ENCODE measurements around the gene LHFPL3. TPM values are rescaled to one million over a fixed set of nuclear protein-coding genes. Genes with fewer than 3 reads are reported as not detected.

LHFPL3 gene
- total and polyA plus RNA-seq, 2 of the 13 experiments (the other 11 are each of a cell fraction or from before 2014, with no cell fraction given): not detected

DNA sequence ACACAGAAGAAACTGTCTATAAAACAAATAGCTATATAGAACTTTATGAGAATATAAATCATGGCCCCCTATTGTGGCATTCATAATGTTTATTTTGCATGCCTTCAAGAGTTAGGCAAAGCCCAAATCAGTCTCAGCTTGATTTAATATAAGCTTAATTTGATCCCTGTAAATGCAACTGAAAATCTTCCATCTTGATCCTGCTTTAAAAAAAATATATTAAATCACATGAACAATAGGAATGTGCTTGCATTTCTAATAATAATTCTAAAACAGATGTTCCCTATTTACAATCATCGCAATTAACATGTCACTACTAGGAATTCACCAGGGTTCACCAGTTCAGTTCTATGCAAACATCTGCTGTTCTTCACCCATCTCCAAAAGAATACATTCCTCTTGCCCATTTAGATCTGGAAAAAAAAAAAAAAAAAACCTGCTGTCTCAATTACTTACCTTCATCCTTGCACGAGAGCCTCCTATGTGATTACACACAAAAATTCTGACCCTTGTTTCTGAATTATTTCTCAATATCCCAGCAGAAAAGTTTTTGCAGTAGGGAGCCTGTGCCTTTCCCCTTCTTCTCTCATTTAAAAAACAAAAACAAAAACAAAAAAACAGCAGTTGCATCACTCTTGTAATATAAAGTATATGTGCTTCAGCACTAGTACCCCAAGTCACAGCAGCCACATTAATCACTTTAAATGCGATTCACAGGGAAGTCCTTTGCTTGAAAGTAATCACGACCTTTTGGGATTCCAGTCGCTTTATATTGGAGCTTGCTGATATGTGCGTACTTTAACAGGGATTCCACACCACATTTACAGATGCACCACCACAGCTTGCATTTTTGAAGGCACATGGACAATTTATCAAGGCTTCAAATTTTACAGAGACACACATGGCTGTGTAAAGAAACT is 490.8 kb downstream of the LHFPL3 start:
- BruUV-seq (replicated peaks): no TSS peak
- Histone ChIP-seq H3K4me3 (replicated peaks in 1 of 3; ENCODE audit: insufficient read depth in 1 of 3, low read depth in 2 of 3, low read length in 3 of 3) (no peak overlapping the region), H3K36me3 (replicated peaks in 1 of 2; ENCODE audit: control insufficient read depth in 1 of 2, insufficient read depth in 2 of 2, low read length in 2 of 2) (no peaks in the 10 kb centered on the region), H4K20me1 (ENCODE audit: insufficient read depth, low read length) (no peaks in the 10 kb centered on the region), H2AFZ (ENCODE audit: low read length) (no peak overlapping the region), H3K9ac (ENCODE audit: insufficient read depth, low read depth, low read length) (no peak overlapping the region), H3K79me2 (ENCODE audit: insufficient read depth, low read length) (no peaks in the 10 kb centered on the region), H3K4me2 (ENCODE audit: low read depth, low read length) (no peak overlapping the region), H3K27ac (ENCODE audit: extremely low read length, insufficient read depth, low read length) (no peak overlapping the region), H3K4me1 (ENCODE audit: insufficient read depth, low read length) (no peaks in the 10 kb centered on the region), H3K27me3 (ENCODE audit: control insufficient read depth in 1 of 2, insufficient read depth in 2 of 2, low read length in 2 of 2) (peaks cover 2 to 19% of the 10 kb centered on the region in 2 experiments; a peak in 3 of 5 replicates), H3K9me3 (ENCODE audit: low read length) (no peaks in the 10 kb centered on the region)
- CTCF ChIA-PET (ENCODE audit: low intra/inter-chr PET ratio, low total read pairs): no interaction called here
- POLR2A ChIA-PET: no interaction called here
- DNase-seq (ENCODE audit: low spot score): no peak
- ATAC-seq: no peak
- in situ Hi-C loops (cut with HindIII; ENCODE audit: extremely low pct_ligation_motif_present, low pct_unique_long_range_greater_than_20kb): no loop called here
- FAIRE-seq: no peak
- intact Hi-C loops (cut with micrococcal nuclease; ENCODE audit: unreplicated experiment): no loop called here
- TF ChIP-seq CBX1 (IDR thresholded peaks at IDR 0.05; ENCODE audit: low read depth): no peak
- TF ChIP-seq, protein P1, sequence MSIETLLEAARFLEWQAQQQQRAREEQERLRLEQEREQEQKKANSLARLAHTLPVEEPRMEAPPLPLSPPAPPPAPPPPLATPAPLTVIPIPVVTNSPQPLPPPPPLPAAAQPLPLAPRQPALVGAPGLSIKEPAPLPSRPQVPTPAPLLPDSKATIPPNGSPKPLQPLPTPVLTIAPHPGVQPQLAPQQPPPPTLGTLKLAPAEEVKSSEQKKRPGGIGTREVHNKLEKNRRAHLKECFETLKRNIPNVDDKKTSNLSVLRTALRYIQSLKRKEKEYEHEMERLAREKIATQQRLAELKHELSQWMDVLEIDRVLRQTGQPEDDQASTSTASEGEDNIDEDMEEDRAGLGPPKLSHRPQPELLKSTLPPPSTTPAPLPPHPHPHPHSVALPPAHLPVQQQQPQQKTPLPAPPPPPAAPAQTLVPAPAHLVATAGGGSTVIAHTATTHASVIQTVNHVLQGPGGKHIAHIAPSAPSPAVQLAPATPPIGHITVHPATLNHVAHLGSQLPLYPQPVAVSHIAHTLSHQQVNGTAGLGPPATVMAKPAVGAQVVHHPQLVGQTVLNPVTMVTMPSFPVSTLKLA (IDR thresholded peaks at IDR 0.05): peak; percentile 76
- WGBS (ENCODE audit: low lambda C conversion rate): 49% methylated on average over 6 of the region's 6 CpGs

DNA sequence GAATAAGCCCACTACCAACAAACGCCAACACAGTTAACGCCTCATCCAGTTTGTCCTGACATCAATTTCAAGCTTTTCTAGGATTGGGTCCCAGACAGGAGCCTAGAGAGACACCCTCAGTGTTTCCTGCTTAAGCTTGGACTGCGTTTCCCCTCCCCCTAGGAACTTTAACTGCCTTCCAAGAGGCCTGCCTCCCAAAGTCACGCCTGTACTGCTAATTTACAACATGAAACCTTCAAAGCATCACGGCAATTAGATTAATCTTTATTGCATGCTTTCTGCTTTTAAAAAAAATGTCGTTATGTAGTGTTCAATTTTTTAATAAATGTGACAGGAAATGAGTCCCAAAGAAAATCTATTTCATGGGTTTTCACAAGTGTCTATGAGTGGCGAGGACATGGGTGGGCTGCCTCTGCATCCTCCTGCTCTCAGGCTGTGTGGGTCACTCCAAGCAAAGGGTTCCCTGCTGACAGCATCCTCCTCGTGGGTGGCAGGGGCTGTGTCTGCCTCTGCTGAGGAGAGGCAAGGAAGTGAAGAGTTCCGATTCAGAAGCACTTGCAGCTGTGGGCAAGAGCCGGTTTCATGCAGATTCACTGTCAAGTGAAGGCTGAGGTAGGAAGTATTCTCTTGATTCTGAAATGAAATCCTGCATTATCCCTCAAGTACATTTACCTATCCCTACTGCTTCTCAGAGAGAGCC is 492.6 kb downstream of the LHFPL3 start:
- H3K27ac ChIP-seq (ENCODE audit: extremely low read length, insufficient read depth, low read length): no peak overlapping the region
- TF ChIP-seq MXD3 (CRISPR knock-in tag; IDR thresholded peaks at IDR 0.05): no peak
- in situ Hi-C loops (cut with HindIII; ENCODE audit: extremely low pct_ligation_motif_present, low pct_unique_long_range_greater_than_20kb) (no loop called here), intact Hi-C loops (cut with micrococcal nuclease; ENCODE audit: unreplicated experiment) (no loop called here)
- no peak overlapping the region for H3K9ac ChIP-seq (ENCODE audit: insufficient read depth, low read depth, low read length)
- no peaks in the 10 kb centered on the region for H4K20me1 ChIP-seq (ENCODE audit: insufficient read depth, low read length)
- no peaks in the 10 kb centered on the region for H3K4me1 ChIP-seq (ENCODE audit: insufficient read depth, low read length)
- no peaks in the 10 kb centered on the region for H3K79me2 ChIP-seq (ENCODE audit: insufficient read depth, low read length)
- H3K27me3 ChIP-seq (ENCODE audit: control insufficient read depth in 1 of 2, insufficient read depth in 2 of 2, low read length in 2 of 2): peaks cover 0 to 14% of the 10 kb centered on the region in 2 experiments; a peak in 1 of 5 replicates
- no peak overlapping the region for H2AFZ ChIP-seq (ENCODE audit: low read length)
- BruUV-seq (replicated peaks): no TSS peak
- DNase-seq (ENCODE audit: low spot score): no peak
- no peak for FAIRE-seq
- CTCF ChIA-PET (ENCODE audit: low intra/inter-chr PET ratio, low total read pairs): no interaction called here
- H3K4me2 ChIP-seq (ENCODE audit: low read depth, low read length): no peak overlapping the region
- no peaks in the 10 kb centered on the region for H3K9me3 ChIP-seq (ENCODE audit: low read length)
- no peak overlapping the region for H3K4me3 ChIP-seq (replicated peaks in 1 of 3; ENCODE audit: insufficient read depth in 1 of 3, low read depth in 2 of 3, low read length in 3 of 3)
- ATAC-seq: no peak
- POLR2A ChIA-PET: no interaction called here
- H3K36me3 ChIP-seq (replicated peaks in 1 of 2; ENCODE audit: control insufficient read depth in 1 of 2, insufficient read depth in 2 of 2, low read length in 2 of 2): no peaks in the 10 kb centered on the region
- WGBS (ENCODE audit: low lambda C conversion rate): 13% methylated on average over 7 of the region's 10 CpGs
